Heart left ventricle (tissue), 16 donors: Measurements from ENCODE around the gene CFLAR. TPM values are rescaled to one million over a fixed set of nuclear protein-coding genes. Genes with fewer than 3 reads are reported as not detected.

Experiments
- ATAC-seq, 4 donors: fragments of 200-7000 bp; cut with Tn5 transposase; one replicate each; pipeline ENCODE4 v1.9.1; 2020 to 2022; ENCODE audit warnings: moderate library complexity in 4 of 4, mild to moderate bottlenecking in 3 of 4, moderate number of reproducible peaks in 1 of 4
- DNase-seq, 5 donors: peaks; one replicate each; pipeline ENCODE4 v3.0.0-alpha.2; 2020
- H3K27ac ChIP-seq, 12 donors: fragments of 200-600 bp; sonication (generic) in 4 of 12; one replicate each; pipeline versions ENCODE4 v1.5.0 to v1.8.0; 2016 to 2022; ENCODE audit warnings: mild to moderate bottlenecking in 2 of 12
- H3K27me3 ChIP-seq, 9 donors: fragments of 200-600 bp; sonication (generic) in 2 of 9; one replicate each; pipeline versions ENCODE4 v1.5.1 to v1.8.0; 2016 to 2022; ENCODE audit warnings: mild to moderate bottlenecking in 3 of 9
- H3K36me3 ChIP-seq, 9 donors: fragments of 200-600 bp; sonication (generic) in 2 of 9; one replicate each; pipeline versions ENCODE4 v1.5.0 to v1.8.0; 2018 to 2022; ENCODE audit warnings: mild to moderate bottlenecking in 2 of 9
- H3K4me1 ChIP-seq, 12 donors: fragments of 200-600 bp; sonication (generic) in 4 of 12; one replicate each; pipeline versions ENCODE4 v1.5.0 to v1.8.0; 2016 to 2022; ENCODE audit warnings: mild to moderate bottlenecking in 3 of 12
- H3K4me3 ChIP-seq, 12 donors: fragments of 200-600 bp; sonication (generic) in 4 of 12; one replicate each; pipeline versions ENCODE4 v1.5.0 to v1.8.0; 2017 to 2022; ENCODE audit warnings: mild to moderate bottlenecking in 9 of 12, moderate library complexity in 4 of 12
- H3K9me3 ChIP-seq, 12 donors: fragments of 200-600 bp; sonication (generic) in 4 of 12; one replicate each; pipeline versions ENCODE4 v1.5.0 to v1.8.0; 2016 to 2022; ENCODE audit warnings: mild to moderate bottlenecking in 1 of 12
- POLR2A ChIP-seq, 2 donors: fragments of 450-650 bp; IDR thresholded peaks; one replicate each; pipeline ENCODE4 v1.6.1; 2017; ENCODE audit warnings: antibody characterized with exemption in 2 of 2, mild to moderate bottlenecking in 2 of 2, moderate library complexity in 2 of 2
- WGBS, 4 donors: extraction: QIAGEN DNeasy Blood & Tissue Kit in 2 of 4; methylation state at CpG; one replicate each; pipeline versions ENCODE4 v1.1.5 to v1.1.7; 2013 to 2018; 5-methylcytosine and 5-hydroxymethylcytosine counted together
- intact Hi-C, 10 donors: fragments of 100-400 bp; cut with DNase I; formaldehyde crosslinking; loops; one replicate each; pipeline versions ENCODE4 v1.11.1 to v1.14.2; 2022
- polyA plus RNA-seq, 2 donors: library from polyadenylated mRNA; stranded (reverse); fragments of 200-250 nt; gene quantifications; one replicate each; pipeline ENCODE4 v1.2.3, GENCODE V29; 2013
- total RNA-seq, 9 donors: library from RNA; depleted of rRNA in 2 of 9; stranded (reverse); fragments of >200 nt in 2 of 9; fragmentation: NEBNext Ultra II Directional in 3 of 9; extraction: Animal tissue kit (Norgen Biotek cat#: 25700) in 3 of 9; gene quantifications; one replicate each; pipeline versions ENCODE4 v1.1.0 to v1.2.4, GENCODE V29; 2016 to 2023
- TF ChIP-seq, protein P1 (sequence below), 12 donors: fragments of 200-600 bp; sonication (generic) in 4 of 12; IDR thresholded peaks; one replicate each; pipeline versions ENCODE4 v1.5.0 to v1.8.0; 2018 to 2022; ENCODE audit warnings: antibody characterized with exemption in 12 of 12, mild to moderate bottlenecking in 5 of 12
- donor health status: ischemic (EF 13 %, LVEDD 7.1; RV severe dilation, severe dysfunction).
- donor health status: healthy with polysubstance abuse.
- donor health status: DM: no; HTN: yes; CAD: no.
- donor health status: DM: no; HTN: no; CAD: no.
- donor health status: ischemic (EF 25% LVEDD 6.9; RV normal size, moderate dysfunction).
- donor health status: ischemic (EF 25% LVEDD 5.7; RV mildly dilated, moderate dysfunction).
- donor health status: healthy.
- donor health status: DM: yes; HTN: yes; CAD: no.
- donor health status: ischemic (EF 35%, LVEDD 5.7; RV mildly dilated, moderate dysfunction).
- donor health status: nonischemic (EF 11% LVEDD 7.7; RV severe dilation, severe dysfunction).
- donor health status: DM: yes; HTN: yes; CAD: no.
- donor health status: PGD.
- donor health status: ischemic (EF 29% LVEDD 5.4; RV normal size, mild dysfunction).
- donor health status: nonischemic (EF 23%, LVEDD 6.1; RV moderate dilation, normal function).

The CFLAR gene
- total and polyA plus RNA-seq, 11 donors: 120 to 279 (median 214) TPM

DNA sequence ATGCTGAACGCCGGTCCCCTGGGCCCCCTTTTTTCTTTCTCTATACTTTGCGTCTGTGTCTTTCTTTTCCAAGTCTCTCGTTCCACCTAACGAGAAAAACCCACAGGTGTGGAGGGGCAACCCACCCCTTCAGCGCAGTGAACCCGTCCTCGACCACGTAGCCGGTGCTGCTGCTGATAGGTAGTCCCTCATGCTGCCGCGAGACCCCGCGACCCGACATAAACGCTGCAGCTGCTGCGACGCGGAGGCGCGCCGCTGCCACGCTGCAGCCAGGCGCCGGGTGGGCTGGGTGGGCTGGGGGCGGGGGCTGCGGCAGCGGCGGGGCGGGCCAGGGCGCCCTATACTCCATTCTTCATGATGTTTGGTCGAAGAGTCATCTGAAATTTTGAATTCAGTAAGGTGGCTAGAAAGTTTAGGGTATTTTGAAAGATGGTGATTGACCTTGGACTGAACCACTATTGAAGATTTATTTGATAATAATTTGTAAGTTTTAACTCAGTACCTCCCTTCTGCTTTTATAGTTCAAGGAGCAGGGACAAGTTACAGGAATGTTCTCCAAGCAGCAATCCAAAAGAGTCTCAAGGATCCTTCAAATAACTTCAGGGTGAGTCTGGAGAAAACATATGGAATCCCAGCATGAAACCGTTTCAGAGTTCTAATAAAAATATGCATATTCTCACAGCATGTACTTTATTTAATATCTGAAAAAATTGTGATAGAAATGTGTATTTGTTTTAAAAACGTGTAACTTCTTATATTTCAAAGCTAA lies 24.1 kb downstream of the CFLAR start:
- no peak for TF ChIP-seq POLR2A (IDR thresholded peaks at IDR 0.05)
- TF ChIP-seq, protein P1, sequence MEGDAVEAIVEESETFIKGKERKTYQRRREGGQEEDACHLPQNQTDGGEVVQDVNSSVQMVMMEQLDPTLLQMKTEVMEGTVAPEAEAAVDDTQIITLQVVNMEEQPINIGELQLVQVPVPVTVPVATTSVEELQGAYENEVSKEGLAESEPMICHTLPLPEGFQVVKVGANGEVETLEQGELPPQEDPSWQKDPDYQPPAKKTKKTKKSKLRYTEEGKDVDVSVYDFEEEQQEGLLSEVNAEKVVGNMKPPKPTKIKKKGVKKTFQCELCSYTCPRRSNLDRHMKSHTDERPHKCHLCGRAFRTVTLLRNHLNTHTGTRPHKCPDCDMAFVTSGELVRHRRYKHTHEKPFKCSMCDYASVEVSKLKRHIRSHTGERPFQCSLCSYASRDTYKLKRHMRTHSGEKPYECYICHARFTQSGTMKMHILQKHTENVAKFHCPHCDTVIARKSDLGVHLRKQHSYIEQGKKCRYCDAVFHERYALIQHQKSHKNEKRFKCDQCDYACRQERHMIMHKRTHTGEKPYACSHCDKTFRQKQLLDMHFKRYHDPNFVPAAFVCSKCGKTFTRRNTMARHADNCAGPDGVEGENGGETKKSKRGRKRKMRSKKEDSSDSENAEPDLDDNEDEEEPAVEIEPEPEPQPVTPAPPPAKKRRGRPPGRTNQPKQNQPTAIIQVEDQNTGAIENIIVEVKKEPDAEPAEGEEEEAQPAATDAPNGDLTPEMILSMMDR (IDR thresholded peaks at IDR 0.05): no peak
- peak overlapping the region in 5 of 12 donors; percentile 6 to 32 (median 18) for H3K27ac ChIP-seq

DNA sequence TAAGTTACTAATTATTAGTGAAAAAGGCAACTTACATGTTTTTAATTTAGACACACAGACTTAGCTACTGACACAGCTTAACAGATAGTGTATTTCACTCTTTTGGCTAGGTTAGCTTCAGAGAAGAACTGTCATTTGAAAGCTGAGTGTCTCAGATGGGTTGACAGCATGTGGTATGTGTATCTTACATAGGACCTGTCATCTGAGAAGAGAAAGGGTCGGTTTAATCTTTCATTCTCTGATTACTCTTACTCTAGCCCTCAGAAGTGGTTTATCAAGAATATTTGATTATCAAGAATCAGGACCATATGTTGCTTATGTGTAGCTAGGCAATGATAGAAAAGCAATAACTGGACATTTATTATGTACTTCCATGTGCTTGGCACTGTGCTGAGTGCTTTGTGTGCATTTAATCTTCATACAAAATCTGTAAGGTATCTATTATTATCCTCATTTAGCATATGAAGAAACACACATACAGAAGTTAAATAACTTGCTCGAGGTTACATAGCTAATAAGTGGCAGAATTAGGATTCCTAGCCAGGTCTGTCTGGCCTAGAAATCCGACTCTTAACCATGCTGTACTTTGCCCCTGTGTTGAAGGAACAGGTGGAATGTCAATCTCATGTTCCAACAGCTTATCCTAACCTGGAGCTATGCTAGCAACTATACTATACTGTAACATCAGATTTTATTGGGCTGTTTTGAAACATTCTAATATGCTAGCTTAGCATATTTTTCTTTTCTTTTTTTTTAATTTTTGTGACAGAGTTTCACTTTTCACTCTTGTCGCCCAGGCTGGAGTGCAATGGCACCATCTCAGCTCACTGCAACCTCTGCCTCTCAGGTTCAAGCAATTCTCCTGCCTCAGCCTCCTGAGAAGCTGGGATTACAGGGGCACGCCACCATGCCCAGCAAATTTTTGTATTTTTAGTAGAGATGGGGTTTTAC lies 28.4 kb downstream of the CFLAR start:
- TF ChIP-seq, protein P1 (IDR thresholded peaks at IDR 0.05): no peak
- TF ChIP-seq POLR2A (IDR thresholded peaks at IDR 0.05): no peak
- Histone ChIP-seq H3K4me3 (no peak overlapping the region), H3K36me3 (peaks cover 11 to 100% (median 98%) of the 10 kb centered on the region in 9 donors), H3K27me3 (no peaks in the 10 kb centered on the region), H3K9me3 (no peaks in the 10 kb centered on the region), H3K4me1 (peaks cover 5 to 42% (median 13%) of the 10 kb centered on the region in 12 donors), H3K27ac (peak overlapping the region in 3 of 12 donors; percentile 0 to 33 (median 2))
- ATAC-seq: peak in 1 of 4 donors; percentile 34
- no peak for DNase-seq
- intact Hi-C loops: no loop called here
- WGBS, 4 donors: 64 to 72% (median 66%) methylated on average over 5 of the region's 5 CpGs

More for the DNA sequence above, 24.1 kb downstream of the CFLAR start:
- DNase-seq (no peak), ATAC-seq (no peak)
- Histone ChIP-seq H3K4me3 (no peak overlapping the region), H3K27me3 (no peaks in the 10 kb centered on the region), H3K36me3 (peaks cover 11 to 100% (median 99%) of the 10 kb centered on the region in 9 donors), H3K4me1 (peaks cover 3 to 57% (median 23%) of the 10 kb centered on the region in 12 donors), H3K9me3 (no peaks in the 10 kb centered on the region)
- intact Hi-C loops: no loop called here
- 72 to 78% (median 74%) methylated on average over 34 of the region's 34 CpGs for whole genome bisulfite sequencing, 4 donors

DNA sequence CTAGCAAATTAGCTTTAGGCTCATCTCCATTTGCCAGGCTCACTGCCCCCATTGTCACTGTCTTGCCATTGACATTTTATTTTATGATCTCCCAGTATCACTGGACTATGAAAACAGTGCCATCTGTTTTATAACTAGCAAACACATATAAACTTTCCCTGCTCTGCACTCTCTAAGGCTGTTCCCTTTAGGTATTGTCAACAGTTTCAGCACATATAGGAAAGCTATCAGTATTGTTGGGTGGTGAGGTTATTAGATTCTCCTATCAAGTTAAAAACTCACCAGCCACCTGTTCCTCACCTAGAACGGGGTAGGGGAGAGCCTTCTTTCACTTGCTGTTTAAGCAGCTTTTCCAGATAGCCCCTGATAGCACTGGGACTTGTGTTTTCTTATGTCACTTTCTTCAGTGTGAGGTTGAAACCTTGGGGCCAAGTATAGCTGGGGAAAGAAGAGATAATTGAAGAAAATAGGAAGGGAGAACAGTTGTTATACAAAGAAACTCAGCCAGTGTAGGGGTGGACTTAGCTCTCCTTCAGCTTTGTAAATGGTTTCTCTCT lies 32.5 kb downstream of the CFLAR start:
- no peak for TF ChIP-seq POLR2A (IDR thresholded peaks at IDR 0.05)
- TF ChIP-seq, protein P1 (IDR thresholded peaks at IDR 0.05): no peak
- ATAC-seq: no peak
- intact Hi-C loops: no loop called here
- H3K9me3 ChIP-seq: no peaks in the 10 kb centered on the region
- no peaks in the 10 kb centered on the region for H3K27me3 ChIP-seq
- WGBS, 4 donors: 77 to 84% (median 79%) methylated on average over 1 of the region's 1 CpG
- H3K36me3 ChIP-seq: peaks cover 3 to 99% (median 93%) of the 10 kb centered on the region in 9 donors
- peaks cover 5 to 73% (median 37%) of the 10 kb centered on the region in 12 donors for H3K4me1 ChIP-seq
- DNase-seq: no peak
- H3K27ac ChIP-seq: peak overlapping the region in 11 of 12 donors; percentile 31 to 89 (median 45)
- no peak overlapping the region for H3K4me3 ChIP-seq
